Islet precursor cell (in vitro differentiated cells): ENCODE measurements around the gene PDGFRB.

Experiments used
- DNase-seq: peaks from one replicate; pipeline ENCODE4 v3.0.0-alpha.2; 2018

Gene PDGFRB

DNA sequence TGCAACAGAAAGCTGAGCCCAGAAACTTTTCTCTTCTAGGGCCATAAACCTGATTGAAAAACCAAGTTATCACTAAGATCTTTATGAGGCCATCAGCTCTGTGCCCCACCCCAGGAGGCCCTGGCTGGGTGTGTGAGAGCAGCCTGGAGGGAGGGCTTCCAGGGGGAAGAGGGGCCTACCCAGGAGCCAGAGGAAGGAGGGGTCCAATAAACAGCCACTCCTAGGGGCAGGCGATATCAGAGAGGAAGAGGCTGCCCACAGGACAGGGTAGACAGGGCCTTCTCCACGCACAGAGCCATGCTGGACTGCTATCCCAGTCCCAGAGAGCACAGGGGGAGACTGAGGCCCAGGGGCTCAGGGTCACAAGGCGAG lies 6.5 kb upstream of the PDGFRB start:
- peak; percentile 85 for DNase-seq

DNA sequence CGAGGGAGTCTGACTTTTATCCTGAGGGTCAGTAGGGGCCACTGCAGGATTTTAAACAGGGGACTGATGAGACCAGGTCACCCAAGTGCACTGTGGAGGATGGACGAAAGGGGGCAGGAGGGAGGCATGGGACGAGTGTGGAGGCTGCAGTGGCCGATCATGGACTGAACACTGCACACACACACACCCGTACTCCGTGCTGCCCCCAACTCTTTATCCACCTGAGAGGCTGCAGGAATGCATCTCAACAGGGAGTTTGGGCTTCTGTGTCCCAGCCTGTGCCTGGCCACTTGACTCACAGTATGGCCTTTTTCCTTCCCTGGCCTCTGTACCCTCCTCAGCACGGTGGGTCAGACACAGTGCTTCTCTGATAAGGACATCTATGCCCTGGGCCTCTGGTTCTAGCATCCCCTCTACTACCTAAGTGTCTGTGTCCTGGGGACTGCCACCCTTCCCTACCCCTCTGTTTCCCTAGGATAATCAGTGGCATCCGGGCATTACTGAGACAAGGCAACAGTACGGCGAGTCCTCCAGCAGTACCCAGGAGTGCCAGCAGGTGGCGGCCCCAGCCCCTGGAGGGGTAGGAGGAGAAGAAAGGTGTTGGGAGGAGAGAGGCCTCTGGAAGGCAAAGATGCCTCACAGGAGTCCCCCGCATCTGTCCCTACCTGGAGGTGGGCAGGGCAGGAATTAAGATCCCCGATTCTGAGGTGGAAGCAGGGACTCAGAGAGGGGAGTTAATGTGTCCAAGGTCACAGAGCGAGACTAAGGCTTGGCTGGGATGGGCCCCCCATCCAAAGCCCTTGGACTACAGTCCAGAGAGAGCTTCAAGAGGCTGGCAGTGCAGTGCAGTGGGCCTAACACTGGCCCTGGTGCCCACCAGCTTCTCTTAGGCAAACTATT lies 5.8 kb upstream of the PDGFRB start:
- peak; percentile 94 for DNase-seq

DNA sequence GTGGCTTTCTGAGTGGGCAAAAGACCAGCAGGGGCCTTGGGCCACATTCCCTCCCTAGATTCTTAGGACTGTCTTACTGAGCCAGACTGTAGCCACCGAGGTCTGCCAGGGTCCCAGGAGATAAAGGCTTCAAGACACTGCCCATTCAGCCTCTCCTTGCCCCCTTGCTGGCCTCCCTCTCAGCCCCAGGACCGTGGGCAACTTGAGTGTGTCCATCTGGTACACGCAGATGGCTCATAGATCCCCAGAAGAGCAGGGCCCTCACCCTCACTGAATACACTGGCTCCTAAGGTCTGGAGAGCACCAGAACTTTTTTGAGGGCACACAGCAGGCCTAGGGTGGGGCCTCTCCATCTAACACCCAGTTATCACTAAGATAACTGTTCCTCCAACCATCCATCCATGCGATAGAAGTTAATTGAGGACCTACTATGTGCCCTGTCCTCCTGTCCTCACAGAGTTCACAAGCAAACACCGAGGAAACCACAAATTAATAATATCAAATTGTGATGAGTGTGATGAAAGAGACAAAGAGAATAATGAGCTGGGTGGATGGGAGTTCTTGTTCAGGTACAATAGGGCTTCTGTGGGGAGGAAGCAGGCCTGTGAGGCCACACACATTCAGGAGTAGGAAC lies 4.9 kb upstream of the PDGFRB start:
- no peak for DNase-seq

DNA sequence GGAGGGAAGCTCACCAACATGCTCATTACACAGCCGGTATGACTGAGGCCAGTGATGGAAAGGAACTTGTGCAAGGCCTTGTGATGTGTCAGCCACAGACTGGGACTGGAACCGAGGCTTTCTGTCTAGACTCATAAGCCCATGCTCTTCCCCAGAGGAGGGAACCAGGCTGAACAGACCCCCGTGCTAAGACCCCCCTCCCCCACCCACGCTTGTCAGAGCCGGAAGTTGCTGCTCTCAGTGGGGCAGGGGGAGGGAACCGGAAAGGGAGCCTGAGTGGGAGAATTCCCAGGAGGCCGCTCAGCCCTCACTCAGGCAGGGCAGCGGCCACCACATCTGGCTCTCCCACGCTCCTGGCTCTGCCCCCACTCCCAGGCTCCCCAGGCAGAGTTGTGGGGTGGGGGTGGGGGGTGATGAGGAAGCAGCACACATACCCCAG lies 4.1 kb upstream of the PDGFRB start:
- peak; percentile 79 for DNase-seq

DNA sequence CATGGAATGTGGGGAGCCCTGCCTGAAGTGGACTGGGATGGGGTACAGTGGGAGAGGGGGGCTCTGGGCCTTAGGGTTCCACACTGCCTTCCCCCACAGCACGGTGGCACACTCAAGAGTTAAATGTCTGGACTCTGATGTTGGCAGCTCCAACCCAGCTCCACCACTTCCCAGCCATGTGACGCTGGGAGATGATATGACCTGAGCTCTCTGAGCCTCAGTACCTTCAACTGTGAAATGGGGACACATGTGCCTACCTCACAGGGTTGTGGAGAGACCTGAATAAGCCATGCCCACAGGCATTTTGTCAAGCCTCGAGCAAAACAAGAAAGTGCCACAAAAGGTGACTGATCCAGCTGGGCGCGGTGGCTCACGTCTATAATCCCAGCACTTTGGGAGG lies 3.4 kb upstream of the PDGFRB start:
- DNase-seq = no peak

DNA sequence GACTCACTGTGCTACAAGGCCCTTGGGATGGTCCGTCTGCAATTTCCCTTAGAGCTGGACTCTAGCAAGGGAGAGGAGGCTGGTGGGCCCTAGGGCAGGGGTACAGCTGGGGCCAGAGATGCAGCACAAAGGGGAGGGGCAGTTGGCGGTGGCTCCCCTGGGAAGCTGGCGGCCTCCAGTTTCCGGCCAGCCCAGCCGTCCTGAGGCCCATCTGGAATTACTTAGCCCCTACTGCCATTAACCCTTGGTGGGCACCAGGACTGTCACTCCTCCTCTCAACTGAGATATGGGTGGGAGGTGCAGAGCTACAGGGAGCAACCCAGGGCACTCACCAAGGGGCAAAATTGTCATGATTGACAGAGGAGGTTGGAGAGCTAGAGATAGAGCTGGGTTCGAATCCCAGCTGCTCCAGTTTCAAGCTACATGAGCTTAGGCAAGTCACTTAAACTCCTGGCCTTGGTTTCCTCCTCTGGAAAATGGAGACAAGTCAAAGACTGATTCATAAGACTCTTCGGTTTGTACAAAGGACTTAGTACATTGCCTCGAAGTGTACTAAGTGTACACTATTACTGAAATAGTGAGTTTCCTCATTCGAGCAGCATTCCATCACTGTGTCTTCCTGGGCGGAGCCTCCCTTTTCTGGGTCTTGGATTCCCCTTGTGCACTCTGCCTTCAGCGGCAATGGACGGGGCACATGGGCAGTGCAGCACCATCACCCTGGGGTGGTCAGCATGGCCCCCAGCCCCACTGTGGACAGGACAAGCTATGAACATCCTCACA lies 2.7 kb upstream of the PDGFRB start:
- no peak for DNase-seq

DNA sequence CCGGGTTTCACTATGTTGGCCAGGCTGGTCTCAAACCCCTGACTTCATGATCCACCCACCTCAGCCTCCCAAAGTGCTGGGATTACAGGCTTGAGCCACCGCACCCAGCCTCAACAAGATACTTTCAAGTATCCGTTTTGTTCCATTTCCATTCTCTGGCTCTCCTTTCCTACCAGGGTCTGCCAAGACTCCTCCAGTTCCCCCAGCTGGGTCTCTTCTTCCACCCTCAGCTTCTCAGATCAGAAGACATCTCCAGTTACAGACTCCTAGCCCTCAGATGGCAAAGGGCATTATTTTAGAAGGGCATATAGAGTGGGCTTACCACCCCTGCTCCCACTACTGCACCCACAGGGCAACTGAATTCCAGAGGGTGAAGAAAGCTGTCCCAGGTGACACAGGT lies 1.5 kb upstream of the PDGFRB start:
- DNase-seq = no peak

DNA sequence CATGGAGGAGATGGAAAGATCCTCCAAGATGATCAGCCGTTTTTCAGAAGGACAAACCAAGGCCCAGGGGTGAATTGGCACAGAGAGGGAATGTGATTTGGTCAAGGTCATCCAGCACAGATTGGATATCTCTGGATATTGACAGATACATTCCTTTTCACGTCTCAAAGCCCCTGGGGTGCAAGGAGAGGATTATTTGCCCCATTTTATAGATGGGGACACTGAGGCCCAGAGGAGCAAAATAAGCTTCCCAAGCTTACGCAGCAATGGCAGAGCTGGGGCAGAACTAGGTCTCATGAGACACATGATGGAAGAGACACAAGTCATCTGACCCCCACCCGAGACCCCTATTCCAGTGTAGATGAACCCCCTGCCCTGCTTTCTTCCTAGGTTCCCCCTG lies 895 bp upstream of the PDGFRB start:
- DNase-seq = no peak

DNA sequence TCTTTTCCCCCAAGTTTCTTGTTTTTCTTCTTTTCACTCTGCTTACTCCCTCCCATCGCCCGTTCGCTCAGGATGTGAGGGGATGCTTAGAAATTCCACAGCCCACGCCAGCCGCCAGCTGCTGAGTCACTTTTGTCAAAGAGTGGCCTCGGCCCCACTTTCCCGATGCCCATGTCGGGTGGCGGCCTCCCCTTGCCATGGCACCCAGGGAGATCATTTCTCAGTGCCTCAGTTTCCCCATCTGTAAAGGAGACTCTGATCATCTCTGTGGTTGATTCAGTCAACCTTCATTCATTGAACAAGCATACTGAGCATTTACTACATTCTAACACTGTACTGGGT lies 353 bp upstream of the PDGFRB start:
- DNase-seq = no peak

DNA sequence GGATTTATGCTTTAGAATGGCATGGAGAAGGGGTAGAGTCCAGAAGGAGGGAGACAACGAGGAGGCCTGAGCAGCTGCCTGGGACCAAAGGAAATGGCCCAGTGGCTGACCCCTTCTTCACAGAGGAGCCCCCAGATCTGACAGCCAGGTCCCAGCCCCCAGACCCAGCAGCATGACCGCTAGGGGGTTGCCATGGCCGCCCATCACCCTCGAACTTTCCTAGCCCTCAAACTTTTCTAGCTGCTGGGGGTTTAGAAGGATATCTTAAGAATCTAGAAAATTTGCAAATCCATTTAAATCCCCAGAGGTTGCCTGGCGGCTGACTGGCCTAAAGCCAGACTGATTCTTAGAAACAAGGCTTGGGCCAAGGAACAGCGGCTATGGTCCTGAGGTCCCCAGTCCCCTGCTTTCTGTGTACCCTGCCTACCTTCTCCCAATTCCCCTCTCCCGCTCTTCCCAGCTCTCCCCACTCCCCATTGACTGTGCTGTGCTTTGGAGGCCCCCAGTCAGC lies 972 bp downstream of the PDGFRB start:
- DNase-seq = no peak

DNA sequence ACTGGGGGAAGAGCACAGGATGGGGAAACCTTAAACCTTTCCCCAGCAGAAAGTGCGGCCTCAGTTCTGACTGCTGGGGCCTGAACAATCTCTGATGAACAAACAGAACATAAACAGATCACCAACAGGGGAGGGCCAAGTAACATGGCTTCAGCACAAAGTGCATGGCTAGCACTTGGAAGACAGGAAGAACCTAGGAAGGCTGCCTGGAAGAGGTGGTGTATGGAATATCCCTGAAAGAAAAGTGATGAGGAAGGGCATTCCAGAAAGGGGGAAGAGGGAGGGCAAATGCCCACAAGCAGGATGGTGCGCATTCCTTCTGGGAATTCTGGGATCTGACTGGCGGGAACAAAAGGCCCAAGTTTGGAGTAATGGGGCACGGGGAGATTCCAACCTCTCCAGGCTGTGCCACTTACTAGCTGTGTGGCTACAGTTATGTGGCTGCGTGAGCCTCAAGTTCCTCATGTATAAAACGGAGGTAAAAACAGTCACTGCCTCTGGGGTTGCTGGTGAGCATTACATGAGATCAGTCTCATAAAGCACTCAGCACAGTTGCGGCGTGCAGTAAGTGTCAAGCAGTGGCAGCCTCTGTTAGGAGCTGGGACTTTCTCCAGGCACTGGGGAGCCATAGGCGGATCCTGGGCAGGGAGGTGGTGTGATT lies 1.6 kb downstream of the PDGFRB start:
- DNase-seq = peak; percentile 89

DNA sequence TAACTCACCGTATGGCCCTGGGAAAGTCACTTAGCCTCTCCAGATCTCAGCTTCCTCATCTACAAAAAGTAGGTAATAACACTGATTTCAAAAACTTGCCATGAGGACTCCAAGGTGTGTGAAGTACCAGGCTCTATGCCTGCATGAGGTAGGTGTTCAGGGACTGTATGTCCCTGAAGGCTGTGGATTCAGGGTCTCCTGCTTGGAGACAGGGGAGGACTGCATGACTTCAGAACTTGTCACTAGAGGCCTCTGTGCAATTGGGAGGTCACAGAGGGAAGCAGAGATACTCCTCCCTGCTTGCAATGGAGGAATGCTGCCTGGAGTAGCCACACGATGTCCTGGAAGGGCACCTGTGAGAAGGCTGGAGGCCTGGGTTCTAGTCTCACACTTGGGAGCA lies 2.2 kb downstream of the PDGFRB start:
- DNase-seq = no peak

DNA sequence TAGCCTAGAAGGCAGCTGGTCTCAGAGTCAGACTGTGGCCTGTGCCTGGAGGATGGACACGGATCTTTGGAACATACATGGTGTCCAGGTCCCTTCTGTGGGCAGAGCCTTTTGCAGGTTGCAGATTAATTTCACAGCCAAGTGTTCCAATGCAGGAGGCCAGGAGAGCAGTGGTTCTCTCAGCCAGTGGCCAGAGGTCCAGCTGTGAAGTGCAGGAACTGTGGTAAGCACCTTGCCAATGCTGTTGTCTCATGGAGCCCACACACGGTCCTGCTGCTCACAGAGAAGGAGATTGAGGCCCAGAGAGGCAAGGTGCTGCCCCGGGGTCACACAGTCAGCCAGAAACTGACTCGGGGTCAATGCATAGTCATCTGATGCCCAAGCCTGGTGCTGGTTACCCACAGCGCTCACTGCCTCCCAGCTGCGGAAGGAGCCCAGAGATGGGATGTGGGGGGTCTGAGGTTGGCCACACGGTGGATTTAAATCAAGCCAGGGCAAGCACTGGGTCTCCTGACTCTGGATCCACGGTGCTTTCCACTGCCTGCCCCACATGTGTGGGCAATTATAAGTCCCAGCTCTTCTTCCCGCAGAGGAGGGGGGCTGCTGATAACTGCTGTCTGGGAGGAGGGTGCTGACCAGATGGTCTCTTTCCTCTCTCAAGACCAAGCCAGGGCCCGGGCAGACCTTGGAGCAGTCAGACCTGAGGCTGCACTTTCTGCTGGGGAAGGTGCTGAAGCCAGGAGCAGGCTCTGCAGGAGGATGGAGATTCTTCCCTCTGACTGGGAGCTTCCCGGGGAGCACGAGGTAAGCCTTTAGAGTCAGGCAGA lies 2.8 kb downstream of the PDGFRB start:
- no peak for DNase-seq

DNA sequence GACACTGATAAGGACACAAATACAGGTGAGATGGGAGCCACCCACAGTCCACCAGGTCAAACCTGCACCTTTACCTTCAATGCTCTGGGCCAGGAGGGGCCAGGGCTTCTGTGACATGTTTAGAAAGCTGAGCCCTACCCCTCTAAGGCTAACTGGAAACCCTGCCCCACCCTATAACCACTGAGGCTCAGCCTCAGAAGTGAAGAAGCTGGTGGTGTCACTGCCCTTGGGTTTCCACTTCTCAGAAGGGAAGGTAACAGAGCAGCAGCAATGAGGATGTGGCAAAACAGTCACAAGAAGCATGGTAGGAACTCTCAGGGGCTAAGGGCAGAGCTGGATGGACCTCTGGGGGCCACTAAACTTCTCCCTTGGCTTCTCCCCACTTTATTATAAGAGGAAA lies 6.0 kb downstream of the PDGFRB start:
- DNase-seq = no peak

DNA sequence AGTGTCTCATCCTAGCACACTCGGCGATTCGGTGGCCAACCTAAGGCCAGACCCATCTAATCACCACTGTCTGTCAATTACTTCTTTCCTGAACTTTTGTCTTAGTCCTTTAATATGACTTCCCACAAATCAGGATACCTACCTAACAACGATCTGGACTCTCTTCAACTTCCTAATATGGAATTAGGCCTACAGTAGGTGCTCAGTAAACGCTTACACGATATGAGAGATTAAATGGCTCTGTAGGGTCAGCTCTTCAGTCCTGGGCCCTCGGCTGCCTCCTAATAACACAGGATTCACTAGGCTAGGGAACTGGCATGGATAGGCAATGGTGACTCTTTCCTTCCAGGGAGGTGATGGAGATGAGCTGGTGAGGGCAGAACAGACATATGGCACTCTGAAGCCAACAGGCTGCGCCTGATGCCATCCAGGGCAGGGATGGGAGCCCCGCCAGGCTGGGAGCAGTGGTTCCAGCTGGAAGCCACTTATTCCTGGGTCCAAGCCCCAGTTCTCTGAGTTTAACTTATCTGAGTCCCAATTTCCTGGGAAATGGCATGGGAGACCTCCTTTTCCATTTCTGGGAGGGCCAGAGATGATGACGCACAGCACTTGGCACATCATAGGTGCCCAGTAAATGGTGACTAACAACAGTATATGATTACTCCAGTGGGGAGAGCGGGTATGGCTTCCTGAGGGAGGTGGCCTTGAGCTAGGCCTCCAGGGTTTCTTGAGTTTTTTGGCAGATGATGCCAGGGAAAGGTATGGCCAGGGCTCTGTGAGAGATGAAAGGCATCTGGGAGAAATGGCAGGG lies 7.3 kb downstream of the PDGFRB start:
- DNase-seq = no peak

DNA sequence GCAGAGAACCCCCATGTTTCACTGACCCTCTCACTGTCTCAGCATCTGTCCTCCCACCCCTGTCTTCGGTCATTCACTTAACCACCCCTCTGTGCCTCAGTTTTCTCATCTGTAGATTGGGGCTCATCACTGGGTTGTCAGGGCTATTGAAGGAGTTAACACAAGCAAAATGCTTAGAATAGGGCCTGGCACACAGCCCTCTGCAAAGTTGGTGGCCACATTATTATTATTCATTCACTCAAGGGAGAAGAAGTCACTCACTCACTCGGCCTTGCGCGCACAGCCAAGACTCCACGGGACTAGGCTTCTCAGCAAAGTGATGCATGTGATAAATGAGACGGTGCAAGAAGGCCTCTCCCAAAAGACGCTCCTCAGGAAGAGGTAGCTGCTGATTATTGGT lies 8.0 kb downstream of the PDGFRB start:
- DNase-seq = no peak

DNA sequence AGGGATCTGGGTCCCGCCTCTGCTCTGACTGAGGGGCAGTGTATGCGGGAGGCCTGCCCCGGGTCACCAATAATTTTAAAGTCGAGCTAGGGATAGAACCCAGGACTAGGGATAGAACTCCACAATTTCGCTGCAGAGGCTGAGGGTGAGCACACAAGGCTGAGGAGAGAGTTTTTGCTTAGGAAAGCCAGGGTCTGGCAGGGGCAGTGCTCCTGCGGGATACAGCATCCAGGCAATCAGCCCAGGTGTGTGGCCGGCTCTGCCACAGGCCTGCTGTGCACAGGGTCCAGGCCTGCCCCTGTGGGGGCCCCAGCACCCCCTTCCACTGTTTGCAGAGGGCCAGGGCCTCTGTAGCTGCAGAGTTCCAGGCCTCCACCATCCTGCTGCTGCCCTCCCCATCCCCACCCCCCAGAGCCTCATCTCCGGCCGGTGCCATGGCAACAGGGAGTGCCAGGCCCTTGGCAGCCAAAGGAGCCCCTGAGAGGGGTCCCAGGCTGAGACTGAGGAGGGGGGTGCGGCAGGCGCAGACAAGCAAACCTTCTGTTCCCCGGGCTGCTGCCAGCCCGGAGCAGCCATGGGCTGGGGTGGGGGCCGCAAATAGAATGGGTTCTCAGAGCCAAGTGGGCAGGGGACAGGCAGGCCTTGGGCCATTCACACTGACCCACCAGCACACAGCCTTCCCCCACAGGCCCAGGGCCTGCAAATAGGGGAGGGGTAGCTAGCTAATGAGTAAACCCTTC lies 8.6 kb downstream of the PDGFRB start:
- no peak for DNase-seq

DNA sequence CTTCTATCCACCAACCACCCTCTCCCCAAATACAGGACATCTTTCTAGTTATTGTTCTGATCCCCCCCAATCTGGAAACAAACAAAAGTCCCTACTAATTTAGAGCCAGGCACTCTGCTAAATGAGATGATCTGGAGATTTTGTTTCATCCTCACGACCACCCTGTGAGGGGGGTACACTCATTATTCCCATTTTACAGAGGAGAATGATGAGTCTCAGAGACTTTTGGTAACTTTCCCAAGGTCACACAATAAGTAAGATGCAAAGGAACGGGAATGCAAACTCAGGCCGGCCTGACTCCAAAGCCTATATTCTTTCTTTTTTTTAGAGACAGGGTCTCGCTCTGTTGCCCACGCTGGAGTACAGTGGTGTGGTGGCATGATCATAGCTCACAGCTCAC lies 9.4 kb downstream of the PDGFRB start:
- DNase-seq = no peak

DNA sequence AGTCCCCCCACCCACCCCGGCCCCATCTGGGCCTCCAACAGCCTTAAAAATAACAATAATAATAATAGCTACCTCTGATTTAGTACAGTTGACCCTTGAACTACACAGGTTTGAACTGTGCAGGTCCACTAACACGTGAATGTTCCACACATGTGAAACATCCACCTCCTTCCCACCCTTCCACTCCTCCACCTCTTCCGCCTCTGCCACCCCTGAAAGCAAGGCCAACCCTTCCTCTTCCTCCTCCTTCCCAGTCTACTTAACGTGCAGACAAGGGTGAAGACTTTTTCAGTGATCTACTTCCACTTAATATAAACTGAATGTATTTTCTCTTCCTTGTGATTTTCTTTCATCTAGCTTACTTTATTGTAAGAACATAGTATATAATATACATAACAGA lies 10.8 kb downstream of the PDGFRB start:
- no peak for DNase-seq

DNA sequence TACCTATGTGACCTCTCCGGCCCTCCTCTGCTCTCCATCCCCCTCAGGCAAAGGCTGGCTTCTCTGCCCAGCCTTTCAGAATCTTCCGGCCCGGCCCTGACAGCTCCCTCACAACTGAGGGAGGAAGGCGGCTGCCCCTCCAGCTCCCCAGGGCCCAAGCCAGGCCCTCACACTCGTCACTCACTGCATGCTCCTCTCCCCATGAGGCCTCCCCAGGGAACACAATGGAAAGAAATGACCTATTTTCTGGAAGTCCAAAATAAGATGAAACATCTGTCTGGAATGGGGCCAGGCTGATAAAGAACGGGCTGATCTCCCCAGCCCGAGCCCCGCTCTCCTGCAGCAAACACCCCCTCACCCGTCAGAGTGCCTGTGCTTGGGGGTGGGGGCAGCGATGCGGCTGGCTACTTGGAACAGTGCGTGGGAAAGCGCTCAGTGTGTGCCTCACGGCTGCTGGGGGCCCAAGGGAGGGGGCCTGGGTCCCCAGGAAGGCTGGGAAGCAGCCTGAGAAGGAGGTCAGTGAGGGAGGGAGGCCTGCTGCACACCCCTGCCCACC lies 11.3 kb downstream of the PDGFRB start:
- DNase-seq = peak; percentile 86
